B cell (primary cell): Measurements from ENCODE around the gene HDAC1. TPM values are rescaled to one million over a fixed set of nuclear protein-coding genes. Genes with fewer than 3 reads are reported as not detected.
A peak's percentile ranks its signal among the peaks of the same experiment; 100 is the strongest.

ENCODE experiments used
- ATAC-seq: fragments of 200-7000 bp; cut with Tn5 transposase; one replicate; pipeline ENCODE4 v1.10.0; 2021; ENCODE audit warnings: low read depth, mild to moderate bottlenecking, moderate number of reproducible peaks, moderate library complexity
- CTCF ChIA-PET: fragments of 350-600 bp; sonication (Branson Sonifier 250); formaldehyde crosslinking; loops from one replicate; lab custom pipeline; 2021; ENCODE audit warnings: antibody characterized with exemption, inconsistent platforms; lab: Charles Lee
- POLR2A ChIA-PET: fragments of 350-600 bp; sonication (Branson Sonifier 250); formaldehyde crosslinking; loops from one replicate; lab custom pipeline; 2021; ENCODE audit warnings: antibody characterized with exemption; lab: Charles Lee
- DNase-seq: peaks from one replicate; pipeline ENCODE4 v3.0.0; 2013
- H2AFZ ChIP-seq: 2 replicates; pipeline ENCODE4 v1.6.1; 2012; ENCODE audit warnings: mild to moderate bottlenecking, low read depth, low read length; ENCODE audit not compliant: insufficient read depth, poor library complexity, severe bottlenecking
- H3K27ac ChIP-seq, 2 donors: 1 replicate in 1 of 2; 2 replicates in 1 of 2; pipeline ENCODE4 v1.5.1; 2012 to 2013; ENCODE audit warnings: low read length in 2 of 2, mild to moderate bottlenecking in 2 of 2, moderate library complexity in 1 of 2
- H3K27me3 ChIP-seq, 4 experiments: fragments of 200-600 bp in 1 of 4; sonication (generic) in 1 of 4; replicated peaks in 1 of 4; 1 replicate in 2 of 4; 2 replicates in 2 of 4; pipeline versions ENCODE4 v1.6.1 to v1.7.0; 2013 to 2016; ENCODE audit warnings: low read length in 3 of 4, mild to moderate bottlenecking in 2 of 4, mixed read lengths in 1 of 4, moderate library complexity in 1 of 4; ENCODE audit not compliant: insufficient read depth in 4 of 4, control insufficient read depth in 3 of 4; ENCODE audit errors: control extremely low read depth in 1 of 4
- H3K36me3 ChIP-seq, 2 experiments: replicated peaks in 1 of 2; 1 replicate in 1 of 2; 2 replicates in 1 of 2; pipeline versions ENCODE4 v1.6.1 to v1.7.1; 2013; ENCODE audit warnings: low read length in 1 of 2; ENCODE audit not compliant: insufficient read depth in 2 of 2, control insufficient read depth in 1 of 2; ENCODE audit errors: control extremely low read depth in 1 of 2, extremely low read depth in 1 of 2
- H3K4me1 ChIP-seq, 2 donors: fragments of 200-600 bp in 1 of 2; sonication (generic) in 1 of 2; 1 replicate in 1 of 2; 2 replicates in 1 of 2; pipeline versions ENCODE4 v1.5.1 to v1.6.1; 2013 to 2017; ENCODE audit warnings: low read length in 2 of 2; ENCODE audit not compliant: control insufficient read depth in 2 of 2, insufficient read depth in 2 of 2
- H3K4me2 ChIP-seq: replicated peaks from 2 replicates; pipeline ENCODE3; 2012; ENCODE audit warnings: mild to moderate bottlenecking, low read depth, low read length; ENCODE audit not compliant: poor library complexity, severe bottlenecking
- H3K4me3 ChIP-seq, 5 experiments: fragments of 200-600 bp in 1 of 5; sonication (generic) in 1 of 5; 1 replicate in 3 of 5; 2 replicates in 2 of 5; pipeline versions ENCODE4 v1.5.1 to v1.7.0; 2011 to 2016; ENCODE audit warnings: low read length in 4 of 5, mild to moderate bottlenecking in 4 of 5, low read depth in 2 of 5, control low read depth in 1 of 5, moderate library complexity in 1 of 5; ENCODE audit not compliant: insufficient read depth in 1 of 5; ENCODE audit errors: control extremely low read depth in 1 of 5, extremely low read depth in 1 of 5
- H3K79me2 ChIP-seq: fragments of 200-600 bp; sonication (generic); one replicate; pipeline ENCODE4 v1.6.0; 2016; ENCODE audit warnings: low read length; ENCODE audit not compliant: control insufficient read depth, insufficient read depth
- H3K9ac ChIP-seq: fragments of 200-600 bp; sonication (generic); 2 replicates; pipeline ENCODE4 v1.6.1; 2017; ENCODE audit warnings: mild to moderate bottlenecking, low read length, moderate library complexity
- H3K9me3 ChIP-seq, 3 donors: one replicate each; pipeline versions ENCODE4 v1.6.1 to v1.7.1; 2013; ENCODE audit warnings: low read length in 2 of 3; ENCODE audit not compliant: control insufficient read depth in 2 of 3, insufficient read depth in 1 of 3; ENCODE audit errors: control extremely low read depth in 1 of 3
- H4K20me1 ChIP-seq: 2 replicates; pipeline ENCODE4 v1.6.0; 2012; ENCODE audit warnings: mild to moderate bottlenecking, low read length; ENCODE audit not compliant: insufficient read depth, control insufficient read depth, poor library complexity, severe bottlenecking
- H3K27ac Mint-ChIP-seq: one replicate; pipeline ENCODE4 v1.8.0; 2021; ENCODE audit warnings: mixed read lengths
- H3K27me3 Mint-ChIP-seq: one replicate; pipeline ENCODE4 v1.8.0; 2021; ENCODE audit warnings: mixed read lengths
- H3K4me1 Mint-ChIP-seq: one replicate; pipeline ENCODE4 v1.8.0; 2021; ENCODE audit warnings: mixed read lengths
- H3K4me3 Mint-ChIP-seq: one replicate; pipeline ENCODE4 v1.8.0; 2021; ENCODE audit warnings: mixed read lengths
- H3K9me3 Mint-ChIP-seq: one replicate; pipeline ENCODE4 v1.8.0; 2022; ENCODE audit warnings: mixed read lengths; ENCODE audit not compliant: insufficient read depth
- CTCF ChIP-seq: fragments of 200-600 bp; IDR thresholded peaks from one replicate; pipeline ENCODE4 v1.8.0; 2022; ENCODE audit warnings: antibody characterized with exemption, mild to moderate bottlenecking
- EZH2 ChIP-seq: IDR thresholded peaks from 2 replicates; pipeline ENCODE4 v1.6.1; 2012; ENCODE audit warnings: borderline replicate concordance, low read depth, mild to moderate bottlenecking, moderate library complexity, low read length; ENCODE audit not compliant: insufficient read depth, poor library complexity, severe bottlenecking
- WGBS: methylation state at CpG from one replicate; pipeline ENCODE4 v1.1.5; 2013; ENCODE audit warnings: missing lambda C conversion rate; ENCODE audit not compliant: insufficient coverage; 5-methylcytosine and 5-hydroxymethylcytosine counted together
- intact Hi-C: fragments of 100-400 bp; cut with micrococcal nuclease; formaldehyde crosslinking; loops from one replicate; pipeline ENCODE4 v1.10.0; 2022
- polyA plus RNA-seq: library from polyadenylated mRNA; depleted of rRNA; stranded (reverse); fragments of >200 nt; gene quantifications from 2 replicates; pipeline ENCODE4 v1.2.3, GENCODE V29; 2012
- total RNA-seq, 2 donors: library from RNA; stranded (reverse); fragments of 120-200 nt in 1 of 2; gene quantifications; 1 replicate in 1 of 2; 2 replicates in 1 of 2; pipeline versions ENCODE4 v1.2.3 to v1.2.4, GENCODE V29; 2013 to 2022

HDAC1 gene
- total and polyA plus RNA-seq, 2 donors (not counting 1 experiment from before 2014, with no cell fraction given), result 184 to 205 TPM

DNA sequence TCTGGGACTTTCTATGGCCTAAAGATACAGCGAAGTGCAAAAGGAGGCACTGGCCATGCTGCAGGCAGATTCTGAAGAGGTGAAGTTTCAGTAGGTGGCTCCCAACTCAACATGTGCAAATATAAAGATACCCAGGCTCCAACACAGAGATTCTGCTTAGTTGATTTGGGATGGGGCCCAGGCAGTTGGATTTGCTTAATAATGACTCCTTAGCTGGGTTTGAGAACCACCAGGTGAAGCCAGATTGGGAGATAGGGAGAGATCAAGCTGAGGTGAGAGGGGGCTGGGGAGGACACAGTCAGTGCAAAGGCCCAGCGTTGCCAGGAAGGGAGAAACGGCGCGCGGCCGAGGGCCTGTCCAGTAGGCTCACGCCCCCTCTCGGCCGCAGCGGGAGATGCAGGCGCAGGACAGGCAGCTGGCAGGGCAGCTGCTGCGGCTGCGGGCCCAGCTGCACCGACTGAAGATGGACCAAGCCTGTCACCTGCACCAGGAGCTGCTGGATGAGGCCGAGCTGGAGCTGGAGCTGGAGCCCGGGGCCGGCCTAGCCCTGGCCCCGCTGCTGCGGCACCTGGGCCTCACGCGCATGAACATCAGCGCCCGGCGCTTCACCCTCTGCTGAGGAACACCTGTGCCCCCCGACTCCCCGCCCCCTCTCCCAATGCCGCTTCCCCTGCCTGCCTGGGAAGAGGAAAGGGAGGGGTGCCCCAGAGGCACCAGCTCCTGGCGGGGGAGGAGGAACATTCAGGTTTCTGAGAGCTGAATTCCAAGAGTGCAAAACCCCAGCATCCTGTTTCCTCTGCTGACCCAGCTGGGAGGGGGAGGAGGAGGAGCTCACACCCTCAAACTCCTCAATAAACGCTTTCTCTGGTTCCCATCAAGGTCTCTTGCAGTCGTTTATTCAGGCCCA lies 43.6 kb upstream of the HDAC1 start:
- no peaks in the 10 kb centered on the region for H3K36me3 ChIP-seq
- Mint-ChIP-seq H3K27me3 (no peaks in the 10 kb centered on the region), H3K4me1 (peaks cover 64% of the 10 kb centered on the region), H3K27ac (peak overlapping the region; percentile 84), H3K9me3 (no peaks in the 10 kb centered on the region), H3K4me3 (peak overlapping the region; percentile 68)
- no peaks in the 10 kb centered on the region for H3K27me3 ChIP-seq
- H4K20me1 ChIP-seq, result no peaks in the 10 kb centered on the region
- no peaks in the 10 kb centered on the region for H3K9me3 ChIP-seq
- intact Hi-C loops, result no loop called here
- DNase-seq (peak; percentile 77), ATAC-seq (peak; percentile 11)
- ChIA-PET CTCF (interaction anchor here (0.7 to 6.3 kb wide), 32 partner anchors 8 to 284 kb away, joined by 3 to 84 read pairs (median 5); partner anchors contain the start of genes BSDC1, CCDC28B, HDAC1 and KPNA6), POLR2A (interaction anchor here (0.6 to 4.7 kb wide), 10 partner anchors 8 to 146 kb away, joined by 3 to 60 read pairs (median 6); partner anchors contain the start of genes BSDC1, MARCKSL1 and TXLNA)
- TF ChIP-seq CTCF (peak; percentile 90), EZH2 (no peak)
- peaks cover 72 to 73% of the 10 kb centered on the region in 2 donors for H3K4me1 ChIP-seq
- H2AFZ ChIP-seq, result peak overlapping the region; percentile 85
- H3K4me2 ChIP-seq, result peak overlapping the region; percentile 82
- H3K4me3 ChIP-seq, result peak overlapping the region in 3 of 5 experiments; percentile 7 to 56 (median 29)
- peaks cover 15% of the 10 kb centered on the region for H3K79me2 ChIP-seq
- H3K9ac ChIP-seq, result peak overlapping the region; percentile 40
- WGBS, result 2% methylated on average over 26 of the region's 31 CpGs
- peak overlapping the region; percentile 94 to 95 for H3K27ac ChIP-seq
